Sigmoid colon (tissue), 4 donors: ENCODE results near the gene RAB3D.

Experiments
- CTCF ChIP-seq, 4 experiments: fragments of 450-650 bp in 3 of 4; fragments of 200-600 bp in 1 of 4; IDR thresholded peaks; one replicate each; pipeline ENCODE4 v1.5.1; 2016 to 2019; ENCODE audit warnings: antibody characterized with exemption in 4 of 4, mild to moderate bottlenecking in 3 of 4, moderate library complexity in 2 of 4
- EP300 ChIP-seq, 4 donors: sonication (generic); formaldehyde crosslinking; IDR thresholded peaks; one replicate each; pipeline ENCODE4 v1.6.1; 2017; ENCODE audit warnings: antibody characterized with exemption in 4 of 4
- POLR2AphosphoS5 ChIP-seq, 4 donors: sonication (generic); formaldehyde crosslinking; IDR thresholded peaks; one replicate each; pipeline ENCODE4 v1.6.1; 2017; ENCODE audit warnings: antibody characterized with exemption in 4 of 4

- TF ChIP-seq POLR2AphosphoS5 (IDR thresholded peaks at IDR 0.05): no peak
- no peak for TF ChIP-seq CTCF (IDR thresholded peaks at IDR 0.05)
- TF ChIP-seq EP300 (IDR thresholded peaks at IDR 0.05): no peak
Observed at GRCh38 chr19:11291415-11291814, 48.0 kb downstream of the RAB3D start.
